ENCODE data around the gene SYNGR1. TPM values are rescaled to one million over a fixed set of nuclear protein-coding genes. Genes with fewer than 3 reads are reported as not detected.

The SYNGR1 gene
- total RNA-seq, 1 experiment from 2014 or later = 0.35 TPM

DNA sequence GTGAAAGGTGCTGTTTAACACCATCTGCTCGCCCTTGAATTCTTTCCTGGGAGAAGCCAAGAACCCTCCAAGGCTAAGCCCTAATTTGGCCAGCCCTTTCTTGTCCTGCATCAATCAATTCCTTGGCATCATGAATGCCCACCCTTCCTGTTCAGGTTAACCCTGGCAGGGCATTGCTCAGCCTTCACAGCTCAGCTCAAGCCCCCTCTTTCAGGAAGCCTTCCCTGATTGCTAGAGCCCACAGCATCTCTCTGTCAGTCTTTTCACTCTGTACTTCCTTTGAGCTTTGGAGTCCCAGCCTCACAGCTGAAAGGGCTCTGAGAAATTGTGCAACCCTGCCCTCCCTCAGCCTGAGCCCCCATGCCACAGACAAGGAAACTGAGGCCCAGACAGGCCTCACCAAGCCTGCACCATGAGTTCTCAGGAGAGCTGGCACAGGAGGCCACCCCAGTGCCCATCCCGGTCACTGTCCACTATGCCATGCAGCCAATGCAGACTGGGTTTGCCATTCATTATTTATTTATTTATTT, 47.3 kb upstream of the SYNGR1 start:
- H3K27me3 Mint-ChIP-seq (ENCODE audit: insufficient read depth, unreplicated experiment) = no peaks in the 10 kb centered on the region
- H3K9me3 Mint-ChIP-seq (ENCODE audit: unreplicated experiment) = no peaks in the 10 kb centered on the region
- intact Hi-C loops (cut with micrococcal nuclease) = no loop called here
- POLR2A ChIA-PET = interaction anchor here (1.3 to 1.4 kb wide), 2 partner anchors 17 to 509 kb away, joined by 3 read pairs; partner anchors contain the start of genes DNAL4 and RPL3
- no peak for DNase-seq (ENCODE audit: unreplicated experiment)
- no peak overlapping the region for H3K27ac Mint-ChIP-seq (ENCODE audit: low read depth, unreplicated experiment)
- TF ChIP-seq, protein P1, sequence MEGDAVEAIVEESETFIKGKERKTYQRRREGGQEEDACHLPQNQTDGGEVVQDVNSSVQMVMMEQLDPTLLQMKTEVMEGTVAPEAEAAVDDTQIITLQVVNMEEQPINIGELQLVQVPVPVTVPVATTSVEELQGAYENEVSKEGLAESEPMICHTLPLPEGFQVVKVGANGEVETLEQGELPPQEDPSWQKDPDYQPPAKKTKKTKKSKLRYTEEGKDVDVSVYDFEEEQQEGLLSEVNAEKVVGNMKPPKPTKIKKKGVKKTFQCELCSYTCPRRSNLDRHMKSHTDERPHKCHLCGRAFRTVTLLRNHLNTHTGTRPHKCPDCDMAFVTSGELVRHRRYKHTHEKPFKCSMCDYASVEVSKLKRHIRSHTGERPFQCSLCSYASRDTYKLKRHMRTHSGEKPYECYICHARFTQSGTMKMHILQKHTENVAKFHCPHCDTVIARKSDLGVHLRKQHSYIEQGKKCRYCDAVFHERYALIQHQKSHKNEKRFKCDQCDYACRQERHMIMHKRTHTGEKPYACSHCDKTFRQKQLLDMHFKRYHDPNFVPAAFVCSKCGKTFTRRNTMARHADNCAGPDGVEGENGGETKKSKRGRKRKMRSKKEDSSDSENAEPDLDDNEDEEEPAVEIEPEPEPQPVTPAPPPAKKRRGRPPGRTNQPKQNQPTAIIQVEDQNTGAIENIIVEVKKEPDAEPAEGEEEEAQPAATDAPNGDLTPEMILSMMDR (IDR thresholded peaks at IDR 0.05; ENCODE audit: unreplicated experiment) = no peak
- BruUV-seq (replicated peaks) = no TSS peak
- CTCF ChIA-PET = interaction anchor here (1.0 to 1.2 kb wide), 3 partner anchors 13 to 131 kb away, joined by 3 to 4 read pairs (median 4); no protein-coding TSS in a partner anchor
- H3K4me1 Mint-ChIP-seq (ENCODE audit: insufficient read depth, unreplicated experiment) = peaks cover 31% of the 10 kb centered on the region
- no peaks in the 10 kb centered on the region for H3K36me3 Mint-ChIP-seq (ENCODE audit: insufficient read depth, unreplicated experiment)
- H3K4me3 Mint-ChIP-seq (ENCODE audit: unreplicated experiment) = no peak overlapping the region

- DNase-seq (ENCODE audit: unreplicated experiment) = no peak
- TF ChIP-seq, protein P1 (IDR thresholded peaks at IDR 0.05; ENCODE audit: unreplicated experiment) = no peak
- ChIA-PET POLR2A (interaction anchor here (1.3 to 1.4 kb wide), 2 partner anchors 16 to 509 kb away, joined by 3 read pairs; partner anchors contain the start of genes DNAL4 and RPL3), CTCF (interaction anchor here (1.0 to 1.1 kb wide), 2 partner anchors 13 to 14 kb away, joined by 4 to 5 read pairs; no protein-coding TSS in a partner anchor)
- intact Hi-C loops (cut with micrococcal nuclease) = no loop called here
- no peaks in the 10 kb centered on the region for H3K9me3 Mint-ChIP-seq (ENCODE audit: unreplicated experiment)
- no peak overlapping the region for H3K27ac Mint-ChIP-seq (ENCODE audit: low read depth, unreplicated experiment)
- peaks cover 25% of the 10 kb centered on the region for H3K4me1 Mint-ChIP-seq (ENCODE audit: insufficient read depth, unreplicated experiment)
- no peaks in the 10 kb centered on the region for H3K36me3 Mint-ChIP-seq (ENCODE audit: insufficient read depth, unreplicated experiment)
- BruUV-seq (replicated peaks) = no TSS peak
- no peaks in the 10 kb centered on the region for H3K27me3 Mint-ChIP-seq (ENCODE audit: insufficient read depth, unreplicated experiment)
- H3K4me3 Mint-ChIP-seq (ENCODE audit: unreplicated experiment) = no peak overlapping the region
These were observed 46.4 kb upstream of the SYNGR1 start for GRCh38 chr22:39303358-39303757.

- H3K9me3 Mint-ChIP-seq (ENCODE audit: unreplicated experiment) = no peaks in the 10 kb centered on the region
- DNase-seq (ENCODE audit: unreplicated experiment) = no peak
- ChIA-PET CTCF (interaction anchor here (1.0 to 1.1 kb wide), 3 partner anchors 12 to 134 kb away, joined by 3 to 5 read pairs (median 4); no protein-coding TSS in a partner anchor), POLR2A (interaction anchor here (0.6 to 1.1 kb wide), 4 partner anchors 13 to 98 kb away, joined by 3 to 5 read pairs (median 4); partner anchors contain the start of gene RPL3)
- no TSS peak for BruUV-seq (replicated peaks)
- H3K36me3 Mint-ChIP-seq (ENCODE audit: insufficient read depth, unreplicated experiment) = no peaks in the 10 kb centered on the region
- H3K27me3 Mint-ChIP-seq (ENCODE audit: insufficient read depth, unreplicated experiment) = no peaks in the 10 kb centered on the region
- intact Hi-C loops (cut with micrococcal nuclease) = no loop called here
- H3K4me1 Mint-ChIP-seq (ENCODE audit: insufficient read depth, unreplicated experiment) = peaks cover 32% of the 10 kb centered on the region
- H3K4me3 Mint-ChIP-seq (ENCODE audit: unreplicated experiment) = no peak overlapping the region
- H3K27ac Mint-ChIP-seq (ENCODE audit: low read depth, unreplicated experiment) = no peak overlapping the region
- TF ChIP-seq, protein P1 (IDR thresholded peaks at IDR 0.05; ENCODE audit: unreplicated experiment) = no peak
These were observed 45.7 kb upstream of the SYNGR1 start for GRCh38 chr22:39303892-39304671.

Data from MCF 10A (cell line).